Stimulated activated CD8-positive, alpha-beta memory T cell treated with anti-CD3 and anti-CD28 coated beads, Interleukin-15, amount 100 ng/mL, for 4 hours (primary cell): ENCODE results near the gene MIB2.
"Not testable (repeated sequence)": the region's sequence is repeated elsewhere in the genome, so short reads cannot be mapped to it uniquely, and the experiment has no call there.

Experiments
- DNase-seq, 2 donors: peaks; one replicate each; pipeline ENCODE4 v3.0.0-alpha.2; 2020; ENCODE audit warnings: low read depth in 2 of 2

The MIB2 gene

GRCh38 chr1:1648265-1648664 is 33.0 kb downstream of the MIB2 start:
- DNase-seq = not testable (repeated sequence)

GRCh38 chr1:1658583-1659549 is 43.6 kb downstream of the MIB2 start, which contains the start of gene CDK11B:
TSS of gene CDK11B (minus strand) at chr1:1659004. CDS start at chr1:1657485, 1,519 bp downstream.
- peak; percentile 91 to 98 for DNase-seq

GRCh38 chr1:1662392-1662791 is 47.1 kb downstream of the MIB2 start:
- DNase-seq = not testable (repeated sequence)

GRCh38 chr1:1662830-1663560 is 47.7 kb downstream of the MIB2 start:
- not testable (repeated sequence) for DNase-seq

- not testable (repeated sequence) for DNase-seq
Measured at GRCh38 chr1:1664318-1664717, 49.0 kb downstream of the MIB2 start.

- no peak for DNase-seq
Measured at GRCh38 chr1:1664941-1665814, 49.9 kb downstream of the MIB2 start.

GRCh38 chr1:1665815-1666251 is 50.5 kb downstream of the MIB2 start:
- DNase-seq = no peak

- no peak for DNase-seq
Measured at GRCh38 chr1:1666526-1666925, 51.2 kb downstream of the MIB2 start.

- no peak for DNase-seq
Measured at GRCh38 chr1:1669468-1670440, 54.5 kb downstream of the MIB2 start.

GRCh38 chr1:1670866-1671265 is 55.6 kb downstream of the MIB2 start:
- no peak for DNase-seq

GRCh38 chr1:1671365-1672119 is 56.2 kb downstream of the MIB2 start:
- DNase-seq = no peak

GRCh38 chr1:1672181-1672965 is 57.1 kb downstream of the MIB2 start:
- DNase-seq = no peak

- not testable (repeated sequence) for DNase-seq
Measured at GRCh38 chr1:1674806-1675205, 59.5 kb downstream of the MIB2 start.

GRCh38 chr1:1675218-1675617 is 59.9 kb downstream of the MIB2 start:
- not testable (repeated sequence) for DNase-seq

- DNase-seq = not testable (repeated sequence)
Measured at GRCh38 chr1:1676087-1676486, 60.8 kb downstream of the MIB2 start.

- DNase-seq = peak; percentile 14 to 17
Measured at GRCh38 chr1:1677718-1678580, 62.6 kb downstream of the MIB2 start.

GRCh38 chr1:1678581-1679380 is 63.5 kb downstream of the MIB2 start:
- DNase-seq = no peak
